T47D (cell line): ENCODE data around the gene CPED1.

Experiments
- DNase-seq, 2 experiments: peaks; one replicate each; pipeline versions ENCODE4 v3.0.0 to v3.0.0-alpha.2; 2011 to 2012; ENCODE audit warnings: low read depth in 1 of 2, low spot score in 1 of 2
- JUND ChIP-seq: IDR thresholded peaks from 2 replicates; pipeline ENCODE4 v1.6.1; 2012; ENCODE audit warnings: low read depth
- in situ Hi-C: cut with HindIII; loops from 2 replicates; pipeline ENCODE4 v1.10.0; 2016; ENCODE audit warnings: low sequenced_read_pairs, low pct_unique_long_range_greater_than_20kb

The CPED1 gene

DNA sequence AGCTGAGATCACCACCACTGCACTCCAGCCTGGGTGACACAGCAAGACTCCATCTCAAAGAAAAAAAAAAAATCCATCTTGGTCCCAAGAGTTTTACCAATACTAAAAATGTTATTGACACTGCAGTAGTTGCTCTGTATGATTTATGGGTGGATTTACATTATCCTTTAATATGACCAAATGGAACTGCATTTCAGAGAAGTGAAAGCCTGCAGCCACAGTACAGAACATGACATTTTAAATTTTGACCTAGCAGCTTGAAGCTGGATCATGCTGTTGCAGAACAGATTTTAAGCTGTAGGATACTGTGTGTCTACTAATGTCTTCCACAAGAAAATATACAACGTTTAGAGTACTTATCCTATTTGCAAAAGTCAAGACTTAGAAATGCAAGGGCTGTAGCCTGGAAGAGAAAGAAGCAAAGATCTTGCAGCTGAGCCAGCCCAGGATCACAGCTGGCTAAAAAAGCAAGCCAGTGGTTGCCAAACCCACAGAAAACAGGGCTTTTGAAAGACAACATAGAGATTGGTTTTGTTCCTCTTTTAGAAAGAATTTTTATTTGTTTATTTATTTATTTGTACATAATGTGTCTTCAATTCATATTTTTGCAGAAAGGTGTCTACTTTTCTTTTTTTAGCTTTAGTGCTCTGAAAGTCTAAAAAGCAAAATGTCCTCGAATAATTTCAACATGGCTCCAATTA is 285.1 kb downstream of the CPED1 start:
- no peak for TF ChIP-seq JUND
- no peak for DNase-seq
- in situ Hi-C loops, result no loop called here

DNA sequence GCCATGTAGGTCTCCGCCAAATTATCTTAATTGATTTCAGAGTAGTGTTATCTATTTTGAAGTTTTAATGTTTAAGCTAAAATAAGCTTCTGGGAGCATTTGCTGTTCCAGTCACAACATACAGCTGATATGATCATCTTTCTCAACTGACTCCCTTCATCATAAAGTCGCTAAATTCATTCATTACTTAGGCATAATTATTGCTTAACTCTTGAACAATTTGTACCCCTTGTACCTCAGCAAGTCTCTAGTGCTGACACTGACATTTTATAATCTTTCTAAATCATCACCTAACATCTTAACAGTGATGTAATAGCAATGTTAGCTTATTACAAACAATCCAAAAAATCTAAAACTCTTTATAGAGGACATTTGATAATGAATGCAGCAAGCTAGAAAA is 286.0 kb downstream of the CPED1 start:
- DNase-seq, result no peak
- in situ Hi-C loops, result no loop called here
- TF ChIP-seq JUND, result no peak

DNA sequence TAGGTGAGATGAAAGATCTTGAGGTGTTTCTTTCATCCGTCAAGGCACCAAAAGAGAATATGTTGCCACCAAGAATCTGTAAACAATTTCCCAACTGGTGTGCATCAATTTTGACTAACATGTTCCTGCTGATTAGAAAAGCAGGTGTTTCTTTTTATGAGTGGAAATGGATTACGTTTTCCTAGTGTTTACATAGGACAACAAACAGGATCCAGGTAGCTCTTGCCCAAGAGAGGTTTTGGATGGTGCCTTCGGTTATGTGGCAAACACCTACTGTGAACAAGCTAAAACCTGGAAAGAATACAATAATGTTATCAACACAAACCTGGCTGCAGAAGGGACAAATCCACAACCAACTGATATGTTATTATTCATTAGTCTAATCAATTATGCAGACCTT is 286.7 kb downstream of the CPED1 start:
- no peak for TF ChIP-seq JUND
- in situ Hi-C loops, result no loop called here
- DNase-seq, result no peak

DNA sequence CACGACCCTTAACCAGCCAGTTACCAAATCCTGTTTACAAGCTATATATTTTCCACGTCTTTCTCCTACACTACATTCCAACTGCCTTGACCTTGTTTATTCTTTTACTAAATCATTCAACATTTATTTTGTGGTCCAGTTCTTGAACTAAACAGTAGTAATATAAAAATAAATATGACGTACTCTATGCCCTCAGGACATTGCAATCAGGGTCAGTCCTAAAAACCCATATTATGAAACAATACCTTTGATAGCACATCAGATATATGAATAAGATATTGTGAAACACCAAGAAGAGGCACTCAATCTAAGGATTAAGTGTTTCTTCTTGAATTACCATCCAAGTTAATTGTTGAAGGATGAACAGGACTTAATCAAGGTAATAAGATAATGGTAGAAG is 287.8 kb downstream of the CPED1 start:
- DNase-seq, result no peak
- in situ Hi-C loops, result no loop called here
- no peak for TF ChIP-seq JUND

DNA sequence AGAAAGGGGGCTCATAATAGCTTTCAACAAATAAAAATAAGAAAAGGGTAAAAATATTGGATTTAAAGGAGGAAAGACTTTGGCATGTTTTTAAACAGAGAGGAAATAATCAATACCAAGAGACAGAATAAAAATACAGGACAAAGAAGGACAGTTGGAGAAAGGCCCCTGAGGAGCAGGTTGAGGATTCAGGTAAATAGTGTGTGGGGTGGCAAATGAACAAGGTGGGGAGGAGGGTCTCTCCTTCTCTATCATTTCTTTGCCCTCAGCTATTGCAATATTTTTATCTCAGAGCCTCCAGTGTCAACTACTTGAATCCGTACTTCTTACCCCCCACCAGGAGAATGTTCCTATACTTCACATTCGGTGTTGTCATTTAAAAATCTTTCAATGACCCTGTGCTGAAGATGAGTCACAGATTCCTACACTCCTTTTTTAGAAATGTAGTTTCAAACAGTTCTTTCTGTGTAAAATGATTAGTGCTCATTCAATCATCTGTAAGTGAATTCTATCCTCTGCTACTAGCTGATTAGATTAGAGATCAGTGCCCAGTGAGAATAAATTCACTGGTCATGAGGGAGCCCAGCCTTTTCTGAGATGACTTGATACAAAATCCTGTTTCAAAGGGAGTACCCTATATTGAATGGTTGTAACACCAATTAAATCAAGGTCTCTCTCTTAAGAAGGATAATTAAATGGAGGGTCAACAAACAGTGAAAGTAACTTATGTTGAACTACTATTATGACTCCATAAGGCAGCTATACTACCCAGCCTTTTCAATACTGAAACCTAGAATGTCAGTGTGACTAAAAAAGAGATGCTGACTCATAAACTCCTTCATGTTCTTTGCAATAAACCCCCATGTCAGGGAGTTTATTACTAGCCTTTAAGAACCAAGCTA is 289.9 kb downstream of the CPED1 start:
- TF ChIP-seq JUND, result no peak
- in situ Hi-C loops, result no loop called here
- DNase-seq, result no peak

DNA sequence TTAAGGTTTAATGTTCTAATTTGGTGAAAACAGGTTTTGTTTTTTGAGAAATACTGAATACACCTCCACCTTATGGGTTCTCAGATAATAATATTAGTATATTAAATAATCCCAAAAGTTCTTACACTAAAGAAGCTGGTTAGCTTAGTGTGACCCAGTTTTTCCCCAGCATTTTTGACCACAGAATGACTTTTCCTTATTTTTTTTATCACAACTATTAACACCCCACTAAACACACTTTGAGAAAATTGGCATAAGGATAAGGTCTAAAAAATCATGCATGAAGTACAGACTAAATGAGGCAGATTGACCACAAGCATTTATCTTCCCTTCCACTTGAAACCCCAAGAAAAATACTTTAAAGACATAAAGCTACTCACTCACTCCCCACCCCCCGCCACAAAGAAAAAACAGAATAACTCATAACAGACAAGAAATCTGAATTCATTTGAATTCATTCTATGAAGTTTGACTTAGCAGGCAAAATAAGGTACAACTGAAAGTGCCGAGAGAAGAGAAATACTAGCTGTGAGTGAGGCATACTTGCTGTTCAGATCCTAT is 290.6 kb downstream of the CPED1 start:
- no peak for TF ChIP-seq JUND
- in situ Hi-C loops, result no loop called here
- DNase-seq, result no peak

DNA sequence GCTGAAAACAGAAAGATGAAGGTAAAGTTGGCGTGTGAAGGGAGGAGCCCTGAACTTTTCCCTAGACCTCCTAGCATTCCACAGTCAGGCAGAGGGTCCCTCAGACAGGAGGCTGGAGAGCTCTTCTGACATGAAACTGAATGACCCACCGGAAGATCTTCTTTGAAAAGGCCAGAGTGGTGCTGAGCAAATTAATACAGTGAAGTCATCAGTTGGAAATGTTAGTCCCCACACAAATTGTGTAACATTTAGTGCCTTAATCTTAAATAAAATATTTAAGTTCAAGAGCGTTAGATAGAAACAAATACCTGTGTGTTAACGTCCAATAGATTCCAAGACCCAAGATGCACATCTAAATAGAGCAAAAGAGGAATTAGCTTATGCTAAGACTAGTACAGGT is 291.3 kb downstream of the CPED1 start:
- in situ Hi-C loops, result no loop called here
- DNase-seq, result no peak
- TF ChIP-seq JUND, result no peak

DNA sequence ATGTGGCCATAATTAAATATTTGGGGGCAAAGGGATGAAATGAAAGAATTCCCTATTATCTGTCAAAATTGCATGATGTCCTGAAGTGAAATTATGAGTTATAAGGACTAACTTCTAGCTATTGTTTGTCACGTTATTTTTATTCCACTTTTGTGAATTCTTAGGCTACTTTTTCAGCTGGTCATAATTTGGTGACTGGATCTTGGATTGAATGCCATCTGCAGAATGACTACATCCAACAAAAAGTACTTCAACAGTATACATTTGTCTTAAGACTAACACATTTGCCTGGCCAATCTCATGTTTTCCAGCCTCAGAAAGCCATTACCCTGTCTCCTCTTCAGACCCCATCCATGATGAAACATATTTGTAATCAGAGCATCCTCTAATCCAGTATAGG is 292.1 kb downstream of the CPED1 start:
- no peak for DNase-seq
- in situ Hi-C loops, result no loop called here
- no peak for TF ChIP-seq JUND

DNA sequence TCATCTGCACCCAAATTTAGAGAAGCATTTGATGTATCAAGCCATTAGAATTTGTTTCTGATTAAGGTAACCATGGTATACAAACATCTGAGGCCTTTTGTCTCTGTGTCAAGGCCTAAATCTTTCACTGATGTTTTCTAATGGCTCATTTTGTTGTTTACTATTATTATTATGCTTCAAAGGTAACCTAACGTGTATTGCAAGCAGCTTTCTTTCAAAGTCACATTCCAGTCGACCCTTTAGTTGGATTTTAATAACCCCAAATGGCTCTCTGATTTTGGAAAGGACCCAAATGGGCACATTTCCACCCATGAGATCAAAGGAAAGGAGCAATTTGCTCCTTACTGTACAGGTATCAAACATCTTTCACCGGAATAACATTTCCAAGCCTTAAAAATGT is 293.6 kb downstream of the CPED1 start:
- in situ Hi-C loops, result no loop called here
- DNase-seq, result no peak

DNA sequence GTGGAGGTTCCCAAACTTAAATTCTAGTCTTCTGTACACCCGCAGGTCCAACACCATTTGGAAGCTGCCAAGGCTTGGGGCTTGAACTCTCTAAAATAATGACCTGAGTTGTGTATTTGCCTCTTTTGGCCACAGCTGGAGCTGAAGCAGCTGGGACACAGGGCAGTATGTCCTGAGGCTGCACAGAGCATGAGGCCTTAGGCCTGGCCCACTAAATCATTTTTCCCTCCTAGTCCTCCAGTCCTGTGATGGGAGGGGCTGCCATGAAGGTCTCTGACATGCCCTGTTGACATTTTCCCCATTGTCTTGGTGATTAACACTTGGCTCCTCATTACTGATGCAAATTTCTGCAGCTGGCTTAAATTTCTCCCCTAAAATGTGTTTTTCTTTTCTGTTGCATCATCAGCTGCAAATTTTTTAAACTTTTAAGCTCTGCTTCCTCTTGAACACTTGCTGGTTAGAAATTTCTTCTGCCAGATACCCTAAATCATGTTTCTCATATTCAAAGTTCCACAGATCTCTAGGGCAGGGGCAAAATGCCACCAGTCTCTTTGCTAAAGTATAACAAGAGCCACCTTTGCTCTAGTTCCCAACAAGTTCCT is 296.7 kb downstream of the CPED1 start:
- in situ Hi-C loops, result no loop called here
- no peak for DNase-seq
- no peak for TF ChIP-seq JUND

More for the DNA sequence above, 293.6 kb downstream of the CPED1 start:
- TF ChIP-seq JUND, result no peak

DNA sequence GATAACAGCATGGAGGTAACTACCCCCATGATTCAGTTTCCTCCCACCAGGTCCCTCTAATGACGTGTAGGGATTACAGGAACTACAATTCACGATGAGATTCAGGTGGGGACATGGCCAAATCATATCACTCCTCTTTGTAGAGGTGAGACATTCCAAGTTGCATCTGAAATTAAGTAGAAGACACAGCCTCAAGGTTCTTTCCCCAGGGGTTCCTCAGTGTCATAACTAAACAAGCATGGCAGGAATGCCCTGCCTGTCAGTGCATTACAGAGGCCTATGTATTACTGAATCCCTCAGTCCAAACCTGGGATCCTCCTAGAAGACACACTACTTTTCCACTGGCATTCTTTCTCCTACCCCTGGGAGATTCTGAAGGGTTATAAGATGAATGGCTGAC is 297.7 kb downstream of the CPED1 start:
- in situ Hi-C loops, result no loop called here
- no peak for TF ChIP-seq JUND
- DNase-seq, result no peak

DNA sequence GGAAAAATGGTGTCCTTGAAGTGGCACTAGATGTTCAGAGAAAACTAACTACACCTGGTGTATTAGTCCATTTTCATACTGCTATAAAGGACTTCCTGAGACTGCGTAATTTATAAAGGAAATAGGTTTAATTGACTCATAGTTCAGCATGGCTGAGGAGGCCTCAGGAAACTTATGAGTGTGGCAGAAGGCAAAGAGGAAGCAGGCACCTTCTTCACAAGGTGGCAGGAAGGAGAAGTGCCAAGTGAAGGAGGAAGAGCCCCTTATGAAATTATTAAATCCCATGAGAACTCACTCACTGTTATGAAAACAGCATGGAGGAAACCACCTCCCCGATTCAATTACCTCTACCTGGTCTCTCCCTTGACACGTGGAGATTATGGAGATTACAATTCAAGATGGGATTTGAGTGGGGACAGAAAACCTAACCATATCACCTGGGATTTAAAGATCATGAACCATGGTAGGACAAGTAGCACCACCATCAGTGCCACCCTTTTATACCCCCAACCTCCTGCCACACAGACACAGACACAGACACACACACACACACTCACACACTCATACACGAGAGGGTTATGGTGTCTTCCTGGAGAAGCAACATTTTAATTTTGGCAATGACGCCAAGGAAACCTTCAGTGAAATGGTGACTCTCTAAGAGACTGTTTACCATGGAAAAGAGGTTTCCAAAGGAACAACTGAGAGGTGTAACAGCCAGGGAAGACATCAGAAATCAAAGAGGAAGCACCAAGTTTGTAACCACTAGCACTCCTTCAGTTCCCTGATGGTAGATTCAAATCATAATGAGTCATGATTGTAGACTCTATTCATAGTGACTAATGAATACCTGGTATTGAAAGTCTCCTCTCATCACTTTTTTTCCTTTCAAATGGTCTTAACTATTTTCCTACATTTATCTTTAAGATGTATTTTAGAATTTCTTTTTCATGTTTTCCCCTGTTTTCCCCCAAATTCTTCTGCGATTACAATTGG is 298.5 kb downstream of the CPED1 start:
- in situ Hi-C loops, result no loop called here
- no peak for TF ChIP-seq JUND
- DNase-seq, result no peak
